Neural crest cell (in vitro differentiated cells): Measurements from ENCODE around the gene PADI2. TPM values are rescaled to one million over a fixed set of nuclear protein-coding genes. Genes with fewer than 3 reads are reported as not detected.

ENCODE experiments used
- DNase-seq: peaks from one replicate; pipeline ENCODE4 v3.0.0; 2021; ENCODE audit warnings: low read depth, mixed read lengths, low spot score
- H3K27ac Mint-ChIP-seq: one replicate; pipeline ENCODE4 v1.8.0; 2021; ENCODE audit warnings: mild to moderate bottlenecking, mixed read lengths; ENCODE audit not compliant: unreplicated experiment
- H3K27me3 Mint-ChIP-seq: 2 replicates; pipeline ENCODE4 v1.8.0; 2021; ENCODE audit warnings: low read depth, mild to moderate bottlenecking, mixed read lengths
- H3K36me3 Mint-ChIP-seq: 2 replicates; pipeline ENCODE4 v1.8.0; 2021; ENCODE audit warnings: low read depth, mild to moderate bottlenecking, mixed read lengths
- H3K4me1 Mint-ChIP-seq: 2 replicates; pipeline ENCODE4 v1.8.0; 2021; ENCODE audit warnings: mixed read lengths
- H3K4me3 Mint-ChIP-seq: one replicate; pipeline ENCODE4 v1.8.0; 2021; ENCODE audit warnings: mild to moderate bottlenecking, mixed read lengths
- H3K9me3 Mint-ChIP-seq: 2 replicates; pipeline ENCODE4 v1.8.0; 2021; ENCODE audit warnings: mixed read lengths
- CTCF ChIP-seq: fragments of 200-600 bp; sonication (generic); conservative IDR thresholded peaks from 2 replicates; pipeline ENCODE4 v1.5.0; 2021; ENCODE audit warnings: antibody characterized with exemption, mild to moderate bottlenecking
- total RNA-seq: library from RNA; stranded (reverse); gene quantifications from 2 replicates; pipeline ENCODE4 v1.2.1, GENCODE V29; 2021

The PADI2 gene
- total RNA-seq, 1 donor from 2014 or later, result 0.16 TPM

GRCh38 chr1:17118268-17118667 is 983 bp downstream of the PADI2 start:
- H3K27ac Mint-ChIP-seq, result no peak overlapping the region
- H3K36me3 Mint-ChIP-seq, result no peaks in the 10 kb centered on the region
- peaks cover 72% of the 10 kb centered on the region for H3K27me3 Mint-ChIP-seq
- no peak for DNase-seq
- no peaks in the 10 kb centered on the region for H3K9me3 Mint-ChIP-seq
- H3K4me1 Mint-ChIP-seq, result peaks cover 5% of the 10 kb centered on the region
- H3K4me3 Mint-ChIP-seq, result peak overlapping the region; percentile 27
- TF ChIP-seq CTCF, result no peak

GRCh38 chr1:17117451-17118265 is 1.6 kb downstream of the PADI2 start:
- H3K27me3 Mint-ChIP-seq, result peaks cover 74% of the 10 kb centered on the region
- no peaks in the 10 kb centered on the region for H3K36me3 Mint-ChIP-seq
- H3K4me1 Mint-ChIP-seq, result peaks cover 5% of the 10 kb centered on the region
- DNase-seq, result no peak
- H3K9me3 Mint-ChIP-seq, result no peaks in the 10 kb centered on the region
- H3K4me3 Mint-ChIP-seq, result no peak overlapping the region
- TF ChIP-seq CTCF, result no peak
- H3K27ac Mint-ChIP-seq, result no peak overlapping the region

GRCh38 chr1:17116643-17117042 is 2.6 kb downstream of the PADI2 start:
- H3K27ac Mint-ChIP-seq, result no peak overlapping the region
- no peak overlapping the region for H3K4me3 Mint-ChIP-seq
- DNase-seq, result no peak
- TF ChIP-seq CTCF, result no peak
- peaks cover 73% of the 10 kb centered on the region for H3K27me3 Mint-ChIP-seq
- no peaks in the 10 kb centered on the region for H3K36me3 Mint-ChIP-seq
- H3K9me3 Mint-ChIP-seq, result no peaks in the 10 kb centered on the region
- H3K4me1 Mint-ChIP-seq, result peaks cover 5% of the 10 kb centered on the region

- Mint-ChIP-seq H3K27me3 (peaks cover 59% of the 10 kb centered on the region), H3K27ac (no peak overlapping the region), H3K36me3 (no peaks in the 10 kb centered on the region), H3K4me3 (no peak overlapping the region), H3K4me1 (peaks cover 15% of the 10 kb centered on the region), H3K9me3 (no peaks in the 10 kb centered on the region)
- no peak for TF ChIP-seq CTCF
- DNase-seq, result no peak
Measured at GRCh38 chr1:17113963-17114362, 5.3 kb downstream of the PADI2 start.

- Mint-ChIP-seq H3K36me3 (no peaks in the 10 kb centered on the region), H3K4me3 (peak overlapping the region; percentile 14), H3K9me3 (no peaks in the 10 kb centered on the region), H3K27me3 (peaks cover 46% of the 10 kb centered on the region), H3K4me1 (peaks cover 19% of the 10 kb centered on the region), H3K27ac (peak overlapping the region; percentile 43)
- DNase-seq, result no peak
- TF ChIP-seq CTCF, result no peak
Measured at GRCh38 chr1:17112496-17113236, 6.6 kb downstream of the PADI2 start.
